Osteocyte (in vitro differentiated cells): ENCODE data around the gene PRDM16. TPM values are rescaled to one million over a fixed set of nuclear protein-coding genes. Genes with fewer than 3 reads are reported as not detected.

Source experiments
- DNase-seq: peaks from one replicate; pipeline ENCODE4 v3.0.0; 2021; ENCODE audit warnings: mixed read lengths; ENCODE audit not compliant: unreplicated experiment; ENCODE audit errors: extremely low spot score
- H3K27ac Mint-ChIP-seq: one replicate; pipeline ENCODE4 v1.8.0; 2021; ENCODE audit warnings: mild to moderate bottlenecking, mixed read lengths; ENCODE audit not compliant: unreplicated experiment
- H3K27me3 Mint-ChIP-seq: one replicate; pipeline ENCODE4 v1.8.0; 2021; ENCODE audit warnings: mixed read lengths; ENCODE audit not compliant: unreplicated experiment
- H3K36me3 Mint-ChIP-seq: one replicate; pipeline ENCODE4 v1.8.0; 2021; ENCODE audit warnings: mixed read lengths; ENCODE audit not compliant: unreplicated experiment
- H3K4me1 Mint-ChIP-seq: one replicate; pipeline ENCODE4 v1.8.0; 2021; ENCODE audit warnings: mixed read lengths; ENCODE audit not compliant: unreplicated experiment
- H3K4me3 Mint-ChIP-seq: one replicate; pipeline ENCODE4 v1.8.0; 2021; ENCODE audit warnings: mild to moderate bottlenecking, moderate library complexity, mixed read lengths; ENCODE audit not compliant: unreplicated experiment
- H3K9me3 Mint-ChIP-seq: one replicate; pipeline ENCODE4 v1.8.0; 2021; ENCODE audit warnings: mixed read lengths; ENCODE audit not compliant: unreplicated experiment
- total RNA-seq: library from RNA; stranded (reverse); gene quantifications from 2 replicates; pipeline ENCODE4 v1.2.1, GENCODE V29; 2021
- TF ChIP-seq, protein P1 (sequence below): fragments of 200-600 bp; sonication (generic); IDR thresholded peaks from 2 replicates; pipeline ENCODE4 v1.5.0; 2021; ENCODE audit warnings: antibody characterized with exemption, mild to moderate bottlenecking, moderate library complexity

The PRDM16 gene
- total RNA-seq, 1 donor from 2014 or later: 7.1 TPM

DNA sequence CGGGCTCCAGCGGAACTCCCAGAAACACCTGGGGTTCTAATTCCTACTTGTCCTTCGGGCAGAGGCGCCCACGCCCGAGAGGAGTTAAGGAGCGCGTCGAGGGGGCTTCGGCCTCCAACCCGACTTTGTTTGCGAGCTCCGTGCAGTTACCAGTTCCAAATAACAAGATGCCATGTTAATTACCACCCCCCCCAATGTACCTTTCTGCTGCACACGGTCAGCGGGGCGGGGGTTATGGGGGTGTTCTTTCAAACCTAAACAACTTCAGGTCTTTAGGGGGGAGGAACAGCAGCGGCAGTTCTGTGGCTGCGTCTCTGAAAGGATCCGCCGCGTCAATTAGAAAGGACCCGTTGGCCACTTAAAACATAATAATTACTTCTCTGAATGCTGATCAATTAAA lies 114.8 kb downstream of the PRDM16 start:
- no peak overlapping the region for H3K4me3 Mint-ChIP-seq
- no peaks in the 10 kb centered on the region for H3K9me3 Mint-ChIP-seq
- no peaks in the 10 kb centered on the region for H3K27me3 Mint-ChIP-seq
- peaks cover 5% of the 10 kb centered on the region for H3K4me1 Mint-ChIP-seq
- DNase-seq: no peak
- TF ChIP-seq, protein P1, sequence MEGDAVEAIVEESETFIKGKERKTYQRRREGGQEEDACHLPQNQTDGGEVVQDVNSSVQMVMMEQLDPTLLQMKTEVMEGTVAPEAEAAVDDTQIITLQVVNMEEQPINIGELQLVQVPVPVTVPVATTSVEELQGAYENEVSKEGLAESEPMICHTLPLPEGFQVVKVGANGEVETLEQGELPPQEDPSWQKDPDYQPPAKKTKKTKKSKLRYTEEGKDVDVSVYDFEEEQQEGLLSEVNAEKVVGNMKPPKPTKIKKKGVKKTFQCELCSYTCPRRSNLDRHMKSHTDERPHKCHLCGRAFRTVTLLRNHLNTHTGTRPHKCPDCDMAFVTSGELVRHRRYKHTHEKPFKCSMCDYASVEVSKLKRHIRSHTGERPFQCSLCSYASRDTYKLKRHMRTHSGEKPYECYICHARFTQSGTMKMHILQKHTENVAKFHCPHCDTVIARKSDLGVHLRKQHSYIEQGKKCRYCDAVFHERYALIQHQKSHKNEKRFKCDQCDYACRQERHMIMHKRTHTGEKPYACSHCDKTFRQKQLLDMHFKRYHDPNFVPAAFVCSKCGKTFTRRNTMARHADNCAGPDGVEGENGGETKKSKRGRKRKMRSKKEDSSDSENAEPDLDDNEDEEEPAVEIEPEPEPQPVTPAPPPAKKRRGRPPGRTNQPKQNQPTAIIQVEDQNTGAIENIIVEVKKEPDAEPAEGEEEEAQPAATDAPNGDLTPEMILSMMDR: no peak
- no peak overlapping the region for H3K27ac Mint-ChIP-seq
- H3K36me3 Mint-ChIP-seq: no peaks in the 10 kb centered on the region

DNA sequence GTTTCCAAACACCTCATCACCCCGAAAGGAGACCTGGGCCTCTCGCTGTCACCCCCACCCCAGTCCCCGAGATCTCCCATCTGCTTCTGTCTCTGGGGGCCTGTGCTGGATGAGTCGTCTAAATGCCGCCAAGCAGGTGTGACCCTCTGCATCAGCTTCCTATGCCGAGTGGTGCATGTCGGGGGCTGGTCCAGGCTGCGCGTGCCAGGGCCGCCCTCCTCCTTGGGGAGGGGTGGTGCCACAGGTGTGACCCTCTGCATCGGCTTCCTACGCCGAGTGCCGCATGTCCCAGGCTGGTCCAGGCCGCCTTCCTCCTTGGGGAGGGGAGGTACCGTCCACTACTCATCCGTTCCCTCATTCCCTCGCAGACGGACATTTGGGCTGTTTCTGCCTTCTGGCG lies 115.7 kb downstream of the PRDM16 start:
- H3K9me3 Mint-ChIP-seq: no peaks in the 10 kb centered on the region
- no peak for DNase-seq
- H3K4me1 Mint-ChIP-seq: peaks cover 5% of the 10 kb centered on the region
- H3K27me3 Mint-ChIP-seq: no peaks in the 10 kb centered on the region
- TF ChIP-seq, protein P1: no peak
- H3K36me3 Mint-ChIP-seq: no peaks in the 10 kb centered on the region
- H3K4me3 Mint-ChIP-seq: no peak overlapping the region
- no peak overlapping the region for H3K27ac Mint-ChIP-seq

DNA sequence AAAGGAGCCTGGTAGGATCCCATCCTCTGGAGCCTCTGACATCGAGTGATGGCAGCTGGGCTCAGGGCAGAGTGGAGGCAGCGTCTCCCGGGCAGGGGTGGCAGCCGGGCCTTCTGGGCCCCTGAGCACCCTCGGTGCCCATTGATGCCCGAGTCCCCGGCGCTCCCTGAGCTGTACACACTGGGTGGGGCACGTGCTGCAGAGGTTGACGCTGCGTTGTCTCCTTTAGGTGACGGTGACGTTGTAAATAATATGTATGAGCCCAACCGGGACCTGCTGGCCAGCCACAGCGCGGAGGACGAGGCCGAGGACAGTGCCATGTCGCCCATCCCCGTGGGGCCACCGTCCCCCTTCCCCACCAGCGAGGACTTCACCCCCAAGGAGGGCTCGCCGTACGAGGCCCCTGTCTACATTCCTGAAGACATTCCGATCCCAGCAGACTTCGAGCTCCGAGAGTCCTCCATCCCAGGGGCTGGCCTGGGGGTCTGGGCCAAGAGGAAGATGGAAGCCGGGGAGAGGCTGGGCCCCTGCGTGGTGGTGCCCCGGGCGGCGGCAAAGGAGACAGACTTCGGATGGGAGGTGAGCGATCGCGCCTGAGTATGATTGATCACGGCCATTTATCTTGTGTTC lies 117.0 kb downstream of the PRDM16 start:
- Mint-ChIP-seq H3K9me3 (no peaks in the 10 kb centered on the region), H3K4me1 (peaks cover 5% of the 10 kb centered on the region), H3K4me3 (no peak overlapping the region), H3K36me3 (no peaks in the 10 kb centered on the region), H3K27me3 (no peaks in the 10 kb centered on the region), H3K27ac (no peak overlapping the region)
- DNase-seq: no peak
- TF ChIP-seq, protein P1: no peak

DNA sequence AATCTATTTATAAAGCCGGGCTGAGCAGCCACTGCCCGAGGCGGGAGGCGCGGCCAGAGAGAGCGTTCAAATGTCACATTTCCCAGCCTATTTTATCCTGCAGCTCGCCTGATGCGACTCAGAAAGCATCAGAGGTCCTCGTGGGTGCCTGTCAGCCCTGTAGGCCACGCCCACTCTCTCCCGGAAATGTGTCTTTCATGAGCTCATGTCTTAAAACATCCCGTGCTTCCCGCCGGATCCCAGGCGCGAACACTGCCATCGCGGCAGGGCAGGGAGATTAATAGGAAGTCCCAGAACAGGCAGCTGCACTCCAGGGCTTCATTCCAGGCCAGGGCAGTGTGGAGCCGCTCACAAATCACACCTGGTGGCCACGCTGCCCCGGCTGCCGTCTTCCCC lies 117.5 kb downstream of the PRDM16 start:
- peaks cover 5% of the 10 kb centered on the region for H3K4me1 Mint-ChIP-seq
- H3K36me3 Mint-ChIP-seq: no peaks in the 10 kb centered on the region
- DNase-seq: no peak
- no peaks in the 10 kb centered on the region for H3K9me3 Mint-ChIP-seq
- no peak overlapping the region for H3K4me3 Mint-ChIP-seq
- H3K27me3 Mint-ChIP-seq: no peaks in the 10 kb centered on the region
- TF ChIP-seq, protein P1: no peak
- H3K27ac Mint-ChIP-seq: no peak overlapping the region

DNA sequence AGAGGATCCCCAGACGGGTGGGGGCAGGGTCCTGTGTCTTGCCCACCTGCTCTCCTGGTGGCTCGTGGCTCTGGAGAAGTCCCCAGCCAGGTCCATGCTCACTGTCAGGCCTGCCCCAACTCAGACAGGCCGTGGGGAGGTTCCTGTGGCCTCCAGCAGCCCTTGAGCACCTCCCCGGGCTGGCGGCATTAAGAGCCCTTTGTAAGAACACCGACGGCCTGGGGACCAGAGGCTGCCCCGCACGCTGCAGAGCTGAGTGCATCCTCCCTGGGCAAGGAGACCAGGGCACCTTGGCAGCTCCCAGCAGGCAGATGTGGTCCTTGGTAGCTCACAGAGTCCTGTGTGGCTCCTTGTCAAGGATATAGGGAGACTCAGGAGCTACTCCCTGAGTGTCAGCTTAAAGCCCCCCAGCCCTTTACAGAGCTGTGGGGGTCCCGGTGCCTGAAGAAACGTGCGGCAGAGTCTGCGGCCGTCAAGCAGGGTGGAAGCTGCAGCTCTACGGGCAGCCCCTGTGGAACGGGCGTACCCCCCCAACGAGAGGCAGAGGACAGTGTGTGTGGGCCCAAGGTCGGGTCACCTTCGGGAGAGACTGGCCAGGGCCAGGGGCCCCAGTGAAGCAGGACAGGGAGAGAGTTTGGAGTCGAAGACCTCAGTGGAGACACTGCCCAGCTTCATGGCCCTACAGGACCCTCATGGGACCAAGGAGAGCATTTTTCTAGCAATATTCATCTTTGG lies 118.6 kb downstream of the PRDM16 start:
- H3K27ac Mint-ChIP-seq: no peak overlapping the region
- no peaks in the 10 kb centered on the region for H3K27me3 Mint-ChIP-seq
- no peak for DNase-seq
- H3K36me3 Mint-ChIP-seq: no peaks in the 10 kb centered on the region
- TF ChIP-seq, protein P1: no peak
- H3K9me3 Mint-ChIP-seq: no peaks in the 10 kb centered on the region
- H3K4me1 Mint-ChIP-seq: peaks cover 8% of the 10 kb centered on the region
- H3K4me3 Mint-ChIP-seq: no peak overlapping the region
